Common myeloid progenitor, CD34-positive (primary cell): ENCODE results near the gene FAXC. TPM values are rescaled to one million over a fixed set of nuclear protein-coding genes. Genes with fewer than 3 reads are reported as not detected.

ENCODE experiments used
- CTCF ChIA-PET: fragments of 350-600 bp; sonication (Branson Sonifier 250); formaldehyde crosslinking; loops from one replicate; lab custom pipeline; 2021; ENCODE audit warnings: antibody characterized with exemption; lab: Charles Lee
- POLR2A ChIA-PET: fragments of 350-600 bp; sonication (Branson Sonifier 250); formaldehyde crosslinking; loops from one replicate; lab custom pipeline; 2021; ENCODE audit warnings: antibody characterized with exemption; lab: Charles Lee
- DNase-seq, 3 donors: peaks; one replicate each; pipeline versions ENCODE4 v3.0.0 to v3.0.0-alpha.2; 2013
- H3K27ac ChIP-seq, 2 experiments: 1 replicate in 1 of 2; 2 replicates in 1 of 2; pipeline ENCODE4 v1.7.0; 2013; ENCODE audit warnings: inconsistent platforms in 2 of 2, low read length in 2 of 2, mild to moderate bottlenecking in 2 of 2, low read depth in 1 of 2, moderate library complexity in 1 of 2; ENCODE audit not compliant: severe bottlenecking in 2 of 2, insufficient read depth in 1 of 2, poor library complexity in 1 of 2
- H3K27me3 ChIP-seq, 5 experiments: replicated peaks in 2 of 5; 1 replicate in 3 of 5; 2 replicates in 2 of 5; pipeline versions ENCODE4 v1.6.1 to v1.7.0; 2013; ENCODE audit warnings: low read length in 4 of 5, mild to moderate bottlenecking in 2 of 5, moderate library complexity in 2 of 5, inconsistent platforms in 1 of 5; ENCODE audit not compliant: insufficient read depth in 5 of 5, control insufficient read depth in 4 of 5
- H3K36me3 ChIP-seq, 4 experiments: 1 replicate in 2 of 4; 2 replicates in 2 of 4; pipeline versions ENCODE4 v1.6.1 to v1.7.0; 2013; ENCODE audit warnings: low read length in 3 of 4, control low read depth in 1 of 4, mild to moderate bottlenecking in 1 of 4; ENCODE audit not compliant: control insufficient read depth in 4 of 4, insufficient read depth in 4 of 4
- H3K4me1 ChIP-seq, 4 experiments: 1 replicate in 3 of 4; 2 replicates in 1 of 4; pipeline versions ENCODE4 v1.6.1 to v1.7.1; 2013; ENCODE audit warnings: low read length in 3 of 4, mild to moderate bottlenecking in 3 of 4, control low read depth in 1 of 4, inconsistent platforms in 1 of 4, moderate library complexity in 1 of 4; ENCODE audit not compliant: control insufficient read depth in 4 of 4, insufficient read depth in 4 of 4; ENCODE audit errors: control extremely low read depth in 1 of 4
- H3K4me3 ChIP-seq, 7 experiments: 1 replicate in 4 of 7; 2 replicates in 3 of 7; pipeline versions ENCODE4 v1.5.1 to v1.7.0; 2013; ENCODE audit warnings: mild to moderate bottlenecking in 7 of 7, low read length in 6 of 7, moderate library complexity in 6 of 7, inconsistent platforms in 2 of 7, low read depth in 2 of 7, control low read depth in 1 of 7; ENCODE audit not compliant: insufficient read depth in 4 of 7, control insufficient read depth in 1 of 7; ENCODE audit errors: extremely low read depth in 1 of 7
- H3K9me3 ChIP-seq, 5 experiments: 1 replicate in 4 of 5; 2 replicates in 1 of 5; pipeline versions ENCODE4 v1.6.1 to v1.7.1; 2013; ENCODE audit warnings: low read length in 4 of 5, mild to moderate bottlenecking in 2 of 5, inconsistent platforms in 1 of 5, low read depth in 1 of 5, moderate library complexity in 1 of 5; ENCODE audit not compliant: control insufficient read depth in 4 of 5, insufficient read depth in 2 of 5; ENCODE audit errors: control extremely low read depth in 1 of 5
- WGBS: methylation state at CpG from one replicate; pipeline ENCODE4 v1.1.5; 2013; ENCODE audit not compliant: insufficient coverage; 5-methylcytosine and 5-hydroxymethylcytosine counted together
- polyA plus RNA-seq: library from polyadenylated mRNA; unstranded; fragments of 120-200 nt; gene quantifications from one replicate; pipeline ENCODE4 v1.2.1, GENCODE V29; 2013

The FAXC gene
- polyA plus RNA-seq = not detected

DNA sequence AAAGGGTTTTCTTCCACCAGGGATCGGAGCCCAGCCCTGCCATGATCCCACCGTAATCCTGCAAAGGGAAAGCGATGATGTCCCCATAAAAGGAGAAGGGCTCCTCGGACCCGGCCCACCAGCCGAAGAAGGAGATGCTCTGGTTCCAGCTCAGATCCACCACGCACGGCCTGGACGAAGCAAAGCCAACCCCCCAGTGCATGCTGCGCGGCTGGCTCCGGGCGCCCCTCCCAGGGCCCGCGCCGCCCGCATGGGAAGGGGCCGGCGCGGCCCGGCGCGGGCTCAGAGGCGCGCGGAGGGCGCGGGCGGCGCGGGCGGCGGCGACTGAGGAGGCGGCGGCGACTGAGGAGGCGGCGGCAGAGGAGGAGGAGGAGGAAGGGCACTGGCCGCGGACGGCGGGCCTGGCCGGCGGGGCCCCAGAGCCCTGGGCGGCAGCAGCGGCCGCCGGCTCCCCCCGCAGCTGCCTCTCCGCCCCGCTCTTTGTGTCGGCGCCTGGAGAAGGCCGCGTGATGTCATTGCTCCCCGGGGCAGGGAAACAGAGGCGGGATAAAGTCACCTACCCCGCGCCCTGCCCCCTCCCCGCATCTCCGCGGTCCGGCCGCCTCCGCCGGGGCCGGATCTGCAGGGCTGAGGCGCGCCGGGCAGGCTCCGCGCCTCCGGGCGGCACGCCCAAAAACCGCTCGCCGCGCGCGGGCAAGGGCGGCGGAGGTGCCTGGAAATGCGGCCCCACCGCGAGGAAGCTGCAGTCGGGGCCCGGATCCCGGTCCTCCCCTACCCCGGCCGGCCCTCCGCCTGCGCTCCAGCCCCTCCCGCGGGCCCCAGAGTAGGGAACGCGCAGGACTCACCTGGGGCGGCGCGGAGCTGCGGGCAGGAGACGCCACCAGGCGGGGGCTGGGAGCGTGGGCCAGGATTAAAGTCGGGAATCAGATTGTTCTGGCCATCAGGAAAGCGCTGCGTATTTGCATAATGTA is at the start of gene FAXC:
Gene FAXC, minus strand, starts transcription at position 504 of the 971 bp plus-strand sequence. Its CDS starts 302 bp downstream, at position 202.
- Histone ChIP-seq H3K4me1 (peaks cover 0 to 14% (median 11%) of the 10 kb centered on the region in 4 experiments), H3K36me3 (no peaks in the 10 kb centered on the region), H3K27ac (no peak within 1 kb of the TSS), H3K9me3 (no peaks in the 10 kb centered on the region), H3K4me3 (peak within 1 kb of the TSS; percentile 33 to 71 (median 51)), H3K27me3 (peaks cover 26 to 88% (median 41%) of the 10 kb centered on the region in 5 experiments)
- under 1% methylated on average over 87 of the region's 108 CpGs for WGBS
- peak in 1 of 3 donors; percentile 36 for DNase-seq
- ChIA-PET CTCF (no interaction called here), POLR2A (no interaction called here)

DNA sequence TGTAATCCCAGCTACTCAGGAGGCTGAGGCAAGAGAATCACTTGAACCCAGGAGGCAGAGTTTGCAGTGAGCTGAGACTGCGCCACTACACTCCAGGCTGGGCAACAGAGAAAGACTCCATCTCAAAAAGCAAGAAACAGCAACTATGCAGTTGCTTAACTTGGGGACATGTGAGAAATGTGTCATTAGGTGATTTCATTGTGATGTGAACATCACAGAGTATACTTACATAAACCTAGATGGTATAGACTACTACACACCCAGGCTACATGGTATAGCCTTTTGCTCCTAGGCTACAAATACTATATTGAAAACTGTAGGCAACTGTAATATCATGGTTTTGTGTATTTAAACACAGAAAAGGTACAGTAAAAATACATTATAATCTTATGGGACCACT is 47.8 kb upstream of the FAXC start:
- DNase-seq = no peak
- CTCF ChIA-PET = interaction anchor here (1.7 to 2.0 kb wide), 2 partner anchors 27 to 66 kb away, joined by 5 to 6 read pairs; no protein-coding TSS in a partner anchor
- POLR2A ChIA-PET = interaction anchor here (0.8 kb wide), 1 partner anchor 21 kb away, joined by 3 read pairs; no protein-coding TSS in a partner anchor
- Histone ChIP-seq H3K36me3 (peaks cover 6 to 40% (median 23%) of the 10 kb centered on the region in 4 experiments), H3K27ac (no peak overlapping the region), H3K27me3 (no peaks in the 10 kb centered on the region), H3K9me3 (no peaks in the 10 kb centered on the region), H3K4me3 (no peak overlapping the region), H3K4me1 (peaks cover 0 to 10% (median 5%) of the 10 kb centered on the region in 4 experiments)
- WGBS = 100% methylated on average over 1 of the region's 1 CpG

DNA sequence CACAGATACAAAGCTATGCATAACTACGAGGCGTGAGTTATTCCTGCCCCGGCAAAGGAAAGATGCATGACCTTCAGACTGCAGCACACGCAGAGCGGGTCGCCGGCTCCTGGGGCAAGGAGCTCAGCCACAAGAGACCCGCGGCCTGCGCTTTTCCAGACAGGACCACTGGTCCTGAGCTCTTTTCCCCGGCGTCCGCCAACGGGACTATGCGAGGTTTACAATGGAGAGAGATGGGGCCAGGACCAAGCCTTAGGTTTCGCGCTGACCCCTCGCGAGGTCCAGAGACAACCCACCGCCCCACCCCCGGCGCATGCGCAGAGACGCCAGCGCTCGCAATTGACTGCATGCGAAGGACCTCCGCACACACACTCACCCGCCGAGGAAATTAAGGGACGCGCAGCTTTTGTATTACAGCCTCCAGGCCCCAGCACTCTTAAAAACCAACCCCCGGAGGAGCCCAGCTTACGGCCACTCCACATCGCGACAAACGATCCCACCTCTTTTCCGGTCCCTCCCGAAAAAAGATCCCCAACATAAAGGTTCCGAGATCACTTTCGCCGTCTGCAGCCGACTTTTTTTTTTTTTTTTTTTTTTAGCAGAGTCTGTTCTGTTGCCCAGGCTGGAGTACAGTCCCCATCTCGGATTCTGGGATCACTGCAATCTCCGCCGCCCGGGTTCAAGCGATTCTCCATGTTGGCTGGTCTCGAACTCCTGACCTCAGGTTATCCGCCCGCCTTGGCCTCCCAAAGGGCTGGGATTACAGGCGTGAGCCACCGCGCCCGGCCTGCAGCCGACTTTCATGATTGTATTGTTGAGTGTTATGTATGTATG is 44.4 kb upstream of the FAXC start, which contains the start of gene COQ3:
Gene COQ3, minus strand, starts transcription at position 498 of the 834 bp plus-strand sequence. Its CDS starts 16 bp downstream, at position 482.
- Histone ChIP-seq H3K9me3 (no peaks in the 10 kb centered on the region), H3K27ac (peak within 1 kb of the TSS; percentile 46 to 86), H3K4me1 (peaks cover 0 to 10% (median 5%) of the 10 kb centered on the region in 4 experiments), H3K36me3 (peaks cover 0 to 10% (median 2%) of the 10 kb centered on the region in 4 experiments), H3K4me3 (peak within 1 kb of the TSS; percentile 72 to 97 (median 89)), H3K27me3 (no peaks in the 10 kb centered on the region)
- DNase-seq = peak; percentile 72 to 83 (median 78)
- ChIA-PET CTCF (interaction anchor here (0.6 to 1.7 kb wide), 11 partner anchors 8 to 151 kb away, joined by 3 to 6 read pairs (median 3); no protein-coding TSS in a partner anchor), POLR2A (interaction anchor here (0.8 kb wide), 1 partner anchor 169 kb away, joined by 3 read pairs; no protein-coding TSS in a partner anchor)
- WGBS = 0% methylated on average over 36 of the region's 56 CpGs

DNA sequence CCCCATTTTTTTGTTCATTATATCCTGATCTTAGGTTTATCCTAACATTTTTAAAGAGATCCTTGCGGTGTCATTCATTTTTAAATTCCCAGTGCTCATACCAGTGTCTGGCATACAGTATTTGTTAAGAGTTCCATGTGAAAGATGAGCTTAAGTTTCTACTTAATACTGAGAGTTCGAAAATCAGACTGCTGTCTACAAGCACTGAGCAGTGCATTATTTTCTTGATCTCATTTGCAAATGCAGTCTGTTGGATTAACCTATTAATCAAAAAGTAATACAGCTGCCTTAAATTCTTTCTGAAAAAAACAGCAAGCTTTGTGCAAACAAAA is 43.9 kb upstream of the FAXC start:
- H3K4me1 ChIP-seq = peaks cover 0 to 10% (median 5%) of the 10 kb centered on the region in 4 experiments
- WGBS = 14% methylated on average over 1 of the region's 2 CpGs
- CTCF ChIA-PET = interaction anchor here (0.6 to 1.3 kb wide), 8 partner anchors 9 to 152 kb away, joined by 3 to 6 read pairs (median 3); no protein-coding TSS in a partner anchor
- peaks cover 0 to 8% (median 0%) of the 10 kb centered on the region in 4 experiments for H3K36me3 ChIP-seq
- H3K9me3 ChIP-seq = no peaks in the 10 kb centered on the region
- peak overlapping the region; percentile 72 to 97 (median 89) for H3K4me3 ChIP-seq
- H3K27ac ChIP-seq = peak overlapping the region in 1 of 2 experiments; percentile 86
- DNase-seq = no peak
- no peaks in the 10 kb centered on the region for H3K27me3 ChIP-seq
- POLR2A ChIA-PET = interaction anchor here (0.8 kb wide), 1 partner anchor 170 kb away, joined by 3 read pairs; no protein-coding TSS in a partner anchor

DNA sequence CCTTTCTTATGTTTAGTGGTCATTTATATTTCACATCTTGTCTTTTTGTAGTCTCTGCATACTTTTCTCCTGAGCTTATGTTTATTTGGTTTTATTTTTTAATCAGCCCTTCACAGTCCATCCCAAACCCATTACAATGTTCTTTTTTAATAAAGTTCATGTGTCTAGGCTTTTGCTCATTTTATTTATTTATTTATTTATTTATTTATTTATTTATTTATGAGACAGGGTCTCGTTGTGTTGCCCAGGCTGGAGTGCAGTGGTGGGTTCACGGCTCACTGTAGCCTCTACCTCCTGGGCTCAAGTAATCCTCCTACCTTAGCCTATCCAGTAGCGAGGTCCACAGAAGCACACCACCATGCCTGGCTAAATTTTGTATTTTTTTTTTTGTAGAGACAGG is 41.4 kb upstream of the FAXC start:
- no peaks in the 10 kb centered on the region for H3K36me3 ChIP-seq
- DNase-seq = no peak
- H3K27me3 ChIP-seq = no peaks in the 10 kb centered on the region
- no peak overlapping the region for H3K4me3 ChIP-seq
- CTCF ChIA-PET = no interaction called here
- H3K4me1 ChIP-seq = peaks cover 0 to 10% (median 5%) of the 10 kb centered on the region in 4 experiments
- WGBS = 100% methylated on average over 2 of the region's 3 CpGs
- POLR2A ChIA-PET = no interaction called here
- H3K27ac ChIP-seq = no peak overlapping the region
- no peaks in the 10 kb centered on the region for H3K9me3 ChIP-seq

DNA sequence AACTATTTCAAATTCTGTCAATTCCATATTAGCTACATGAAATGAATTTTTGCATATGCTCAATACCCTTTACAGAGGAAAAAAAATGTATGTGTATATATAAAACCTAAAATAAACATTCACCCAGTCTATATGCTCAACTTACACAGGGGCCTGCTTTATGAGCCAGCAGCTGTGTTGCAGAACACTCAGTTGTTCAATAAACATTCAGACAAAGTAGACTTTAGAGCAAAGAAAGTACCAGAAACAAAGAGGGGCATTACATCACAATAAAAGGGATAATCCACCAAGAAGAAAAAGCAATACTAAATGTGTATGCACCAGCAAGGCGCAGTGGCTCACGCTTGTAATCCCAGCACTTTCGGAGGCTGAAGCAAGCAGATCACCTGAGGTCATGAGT is 35.0 kb upstream of the FAXC start:
- Histone ChIP-seq H3K27ac (no peak overlapping the region), H3K9me3 (no peaks in the 10 kb centered on the region), H3K27me3 (no peaks in the 10 kb centered on the region), H3K36me3 (peaks cover 0 to 3% (median 0%) of the 10 kb centered on the region in 4 experiments), H3K4me1 (no peaks in the 10 kb centered on the region), H3K4me3 (no peak overlapping the region)
- CTCF ChIA-PET = interaction anchor here (1.6 kb wide), 1 partner anchor 11 kb away, joined by 6 read pairs; no protein-coding TSS in a partner anchor
- DNase-seq = no peak
- WGBS = 92% methylated on average over 3 of the region's 3 CpGs
- POLR2A ChIA-PET = no interaction called here
